H1 (cell line): Measurements from ENCODE around the gene CDK8. TPM values are rescaled to one million over a fixed set of nuclear protein-coding genes. Genes with fewer than 3 reads are reported as not detected.

ENCODE experiments used
- CBX8 ChIP-seq: fragments of 300-800, 300-1000 bp; sonication (generic); IDR thresholded peaks from 2 replicates; pipeline ENCODE4 v1.7.1; 2016; ENCODE audit warnings: low read depth, low read length, borderline replicate concordance
- EZH2 ChIP-seq: fragments of 200-600 bp; sonication (generic); IDR thresholded peaks from 2 replicates; pipeline ENCODE4 v1.7.1; 2012; ENCODE audit warnings: low read depth, mild to moderate bottlenecking, moderate library complexity, low read length, inconsistent platforms; ENCODE audit not compliant: severe bottlenecking
- JUN ChIP-seq: IDR thresholded peaks from 2 replicates; pipeline ENCODE4 v1.6.1; 2011; ENCODE audit warnings: low read depth, mild to moderate bottlenecking, improper control_type of control experiment, low read length
- RXRA ChIP-seq: IDR thresholded peaks from 2 replicates; pipeline ENCODE4 v1.6.1; 2011; ENCODE audit warnings: low read depth, mild to moderate bottlenecking, low read length, moderate library complexity; ENCODE audit not compliant: insufficient read depth
- SAP30 ChIP-seq: fragments of 300-600 bp; sonication (generic); IDR thresholded peaks from 2 replicates; pipeline ENCODE4 v1.7.1; 2012; ENCODE audit warnings: low read length, moderate library complexity, mild to moderate bottlenecking, inconsistent platforms; ENCODE audit not compliant: insufficient read depth, insufficient replicate concordance
- SRF ChIP-seq: IDR thresholded peaks from 2 replicates; pipeline ENCODE4 v1.6.1; 2011; ENCODE audit warnings: mild to moderate bottlenecking, low read depth, low read length, moderate library complexity
- TBP ChIP-seq: IDR thresholded peaks from 2 replicates; pipeline ENCODE4 v1.6.1; 2011; ENCODE audit warnings: low read depth, low read length, improper control_type of control experiment
- TCF12 ChIP-seq: IDR thresholded peaks from 2 replicates; pipeline ENCODE4 v1.6.1; 2011; ENCODE audit warnings: low read depth, mild to moderate bottlenecking, low read length
- ZNF274 ChIP-seq: IDR thresholded peaks from 2 replicates; pipeline ENCODE4 v1.7.0; 2012; ENCODE audit warnings: low read length, borderline replicate concordance; ENCODE audit errors: extremely low read depth
- polyA plus RNA-seq, 7 experiments: library from polyadenylated mRNA; depleted of rRNA in 3 of 7; stranded (reverse) in 5 of 7; unstranded in 2 of 7; fragments of >200 nt in 5 of 7; fragments of 200-250 nt in 2 of 7; gene quantifications; 1 replicate in 5 of 7; 2 replicates in 1 of 7; 4 replicates in 1 of 7; pipeline versions ENCODE4 v1.2.1 to v1.2.3, GENCODE V29; 2011 to 2013; ENCODE audit warnings: missing spikeins in 2 of 7, mixed read lengths in 2 of 7
- total RNA-seq: library from RNA; stranded (reverse); fragmentation: NEBNext Ultra II Directional; extraction: Animal tissue kit (Norgen Biotek cat#: 25700); gene quantifications from 2 replicates; pipeline ENCODE4 v1.2.1, GENCODE V29; 2021
- TF ChIP-seq, protein P1 (sequence below): IDR thresholded peaks from 2 replicates; pipeline ENCODE4 v1.6.1; 2012; ENCODE audit warnings: inconsistent platforms
- TF ChIP-seq, protein P2 (sequence below): IDR thresholded peaks from 2 replicates; pipeline ENCODE4 v1.6.1; 2011; ENCODE audit warnings: low read depth, mild to moderate bottlenecking, low read length; ENCODE audit not compliant: insufficient read depth

CDK8 gene
- total and polyA plus RNA-seq, 2 of the 8 experiments (the other 6 are each of a cell fraction or from before 2014, with no cell fraction given), result 22.1 to 25.6 TPM

DNA sequence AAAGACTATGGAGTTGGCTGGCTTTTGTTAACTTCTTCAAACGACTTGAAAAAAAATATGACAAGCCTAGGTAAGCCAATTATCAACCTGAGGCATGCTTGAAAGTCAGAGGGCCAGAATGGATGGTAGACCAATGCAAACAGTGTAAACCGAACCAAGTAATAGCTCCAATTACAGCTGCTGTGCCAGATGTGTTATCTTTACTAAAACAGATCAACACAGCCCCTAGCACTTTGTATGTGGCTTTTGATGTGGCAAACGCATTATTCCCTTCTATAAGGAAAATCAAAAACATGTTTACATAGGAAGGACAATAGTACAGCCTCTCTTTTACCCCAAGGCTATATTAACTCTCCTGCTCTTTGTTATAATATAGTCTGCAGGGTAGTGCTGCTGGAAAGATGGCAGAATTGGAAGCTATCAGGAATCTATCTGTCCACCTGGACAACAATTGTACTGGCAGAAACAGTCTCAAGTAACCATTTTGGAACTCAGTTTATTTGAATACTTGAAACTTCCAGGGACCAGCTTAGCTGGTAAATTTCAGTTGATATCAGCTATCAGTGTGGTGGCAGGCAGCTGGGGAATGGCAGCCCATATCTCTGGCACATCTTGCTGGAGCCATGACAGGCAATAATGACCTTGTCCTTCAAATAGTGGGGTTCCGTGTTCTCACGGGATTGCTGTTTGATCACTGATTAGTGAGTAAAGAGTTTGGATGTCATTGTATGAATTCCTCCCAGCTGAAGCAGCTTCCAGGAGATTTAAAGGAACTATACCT is 159.2 kb downstream of the CDK8 start (continued):
- no peak for TF ChIP-seq SAP30
- TF ChIP-seq TCF12, result no peak
- TF ChIP-seq ZNF274, result no peak
- no peak for TF ChIP-seq EZH2
- TF ChIP-seq CBX8, result no peak
- TF ChIP-seq, protein P1, sequence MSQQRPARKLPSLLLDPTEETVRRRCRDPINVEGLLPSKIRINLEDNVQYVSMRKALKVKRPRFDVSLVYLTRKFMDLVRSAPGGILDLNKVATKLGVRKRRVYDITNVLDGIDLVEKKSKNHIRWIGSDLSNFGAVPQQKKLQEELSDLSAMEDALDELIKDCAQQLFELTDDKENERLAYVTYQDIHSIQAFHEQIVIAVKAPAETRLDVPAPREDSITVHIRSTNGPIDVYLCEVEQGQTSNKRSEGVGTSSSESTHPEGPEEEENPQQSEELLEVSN, result no peak
- TF ChIP-seq RXRA, result no peak
- TF ChIP-seq, protein P2, sequence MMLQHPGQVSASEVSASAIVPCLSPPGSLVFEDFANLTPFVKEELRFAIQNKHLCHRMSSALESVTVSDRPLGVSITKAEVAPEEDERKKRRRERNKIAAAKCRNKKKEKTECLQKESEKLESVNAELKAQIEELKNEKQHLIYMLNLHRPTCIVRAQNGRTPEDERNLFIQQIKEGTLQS, result no peak
- no peak for TF ChIP-seq SRF
- TF ChIP-seq JUN, result no peak
- no peak for TF ChIP-seq TBP
